Caco-2 (cell line): ENCODE measurements around the gene STRIP1. TPM values are rescaled to one million over a fixed set of nuclear protein-coding genes. Genes with fewer than 3 reads are reported as not detected.
"Not testable (repeated sequence)": the region's sequence is repeated elsewhere in the genome, so short reads cannot be mapped to it uniquely, and the experiment has no call there.

Experiments
- BruUV-seq: library from RNA; stranded (reverse); fragments of 400-500 nt; replicated peaks from 2 replicates; lab custom pipeline; 2021; lab: Mats Ljungman, UMichigan
- CTCF ChIA-PET: fragments of 300-600 bp; sonication (Branson Sonifier 250); formaldehyde crosslinking; loops from one replicate; lab custom pipeline; 2022; ENCODE audit warnings: antibody characterized with exemption; lab: Charles Lee
- POLR2A ChIA-PET: fragments of 300-600 bp; sonication (Branson Sonifier 250); formaldehyde crosslinking; loops from one replicate; lab custom pipeline; 2022; ENCODE audit warnings: antibody characterized with exemption; lab: Charles Lee
- DNase-seq, 2 experiments: peaks; one replicate each; pipeline versions ENCODE4 v3.0.0 to v3.0.0-alpha.2; 2020 to 2022
- H3K27me3 ChIP-seq: replicated peaks from 2 replicates; pipeline ENCODE4 v1.6.0; 2011; ENCODE audit warnings: low read length; ENCODE audit not compliant: control insufficient read depth, insufficient read depth
- H3K36me3 ChIP-seq: 2 replicates; pipeline ENCODE4 v1.5.1; 2011; ENCODE audit warnings: low read length; ENCODE audit not compliant: control insufficient read depth, insufficient read depth
- H3K4me1 ChIP-seq: fragments of 250-450 bp; sonication (Bioruptor Pico); 2 replicates; pipeline ENCODE4 v1.5.1; 2020; ENCODE audit warnings: mild to moderate bottlenecking
- H3K4me3 ChIP-seq: 2 replicates; pipeline ENCODE4 v1.5.1; 2011; ENCODE audit warnings: low read depth, mild to moderate bottlenecking, control low read depth, low read length
- H3K9me3 ChIP-seq: fragments of 250-450 bp; sonication (Bioruptor Pico); 2 replicates; pipeline ENCODE4 v1.5.1; 2020; ENCODE audit warnings: mild to moderate bottlenecking, moderate library complexity
- H3K27ac Mint-ChIP-seq: one replicate; pipeline ENCODE4 v1.8.0; 2022; ENCODE audit warnings: mixed read lengths; ENCODE audit not compliant: unreplicated experiment
- H3K27me3 Mint-ChIP-seq: one replicate; pipeline ENCODE4 v1.8.0; 2022; ENCODE audit warnings: mixed read lengths; ENCODE audit not compliant: insufficient read depth, unreplicated experiment
- H3K36me3 Mint-ChIP-seq: one replicate; pipeline ENCODE4 v1.8.0; 2022; ENCODE audit warnings: mild to moderate bottlenecking, mixed read lengths; ENCODE audit not compliant: insufficient read depth, unreplicated experiment
- H3K4me1 Mint-ChIP-seq: one replicate; pipeline ENCODE4 v1.8.0; 2022; ENCODE audit warnings: low read depth, mixed read lengths; ENCODE audit not compliant: unreplicated experiment
- H3K4me3 Mint-ChIP-seq: one replicate; pipeline ENCODE4 v1.8.0; 2022; ENCODE audit warnings: mild to moderate bottlenecking, moderate library complexity, mixed read lengths; ENCODE audit not compliant: unreplicated experiment
- H3K9me3 Mint-ChIP-seq: one replicate; pipeline ENCODE4 v1.8.0; 2022; ENCODE audit warnings: mixed read lengths; ENCODE audit not compliant: unreplicated experiment
- intact Hi-C: fragments of 100-400 bp; cut with micrococcal nuclease; formaldehyde crosslinking; loops from one replicate; pipeline ENCODE4 v1.10.0; 2022; ENCODE audit not compliant: unreplicated experiment
- total RNA-seq: library from RNA; stranded (reverse); gene quantifications from 2 replicates; pipeline ENCODE4 v1.2.3, GENCODE V29; 2022
- TF ChIP-seq, protein P1 (sequence below), 2 experiments: fragments of 200-600 bp in 1 of 2; IDR thresholded peaks; 1 replicate in 1 of 2; 2 replicates in 1 of 2; pipeline versions ENCODE4 v1.5.1 to v1.8.0; 2011 to 2022; ENCODE audit warnings: antibody characterized with exemption in 1 of 2, control low read depth in 1 of 2, inconsistent platforms in 1 of 2, low read depth in 1 of 2, low read length in 1 of 2, mild to moderate bottlenecking in 1 of 2, moderate library complexity in 1 of 2; ENCODE audit not compliant: insufficient read depth in 1 of 2, severe bottlenecking in 1 of 2, unreplicated experiment in 1 of 2

The STRIP1 gene
- total RNA-seq, 1 experiment from 2014 or later: 36.1 TPM

- DNase-seq: no peak
- Histone ChIP-seq H3K4me1 (no peaks in the 10 kb centered on the region), H3K9me3 (no peaks in the 10 kb centered on the region), H3K27me3 (no peaks in the 10 kb centered on the region), H3K36me3 (no peaks in the 10 kb centered on the region; the same call in 1 of the 2 replicates), H3K4me3 (no peak overlapping the region)
- POLR2A ChIA-PET: no interaction called here
- CTCF ChIA-PET: interaction anchor here (0.7 kb wide), 1 partner anchor 325 kb away, joined by 7 read pairs; no protein-coding TSS in a partner anchor
- no peaks in the 10 kb centered on the region for H3K4me1 Mint-ChIP-seq
- no peaks in the 10 kb centered on the region for H3K9me3 Mint-ChIP-seq
- no peak overlapping the region for H3K4me3 Mint-ChIP-seq
- no peak overlapping the region for H3K27ac Mint-ChIP-seq
- TF ChIP-seq, protein P1, sequence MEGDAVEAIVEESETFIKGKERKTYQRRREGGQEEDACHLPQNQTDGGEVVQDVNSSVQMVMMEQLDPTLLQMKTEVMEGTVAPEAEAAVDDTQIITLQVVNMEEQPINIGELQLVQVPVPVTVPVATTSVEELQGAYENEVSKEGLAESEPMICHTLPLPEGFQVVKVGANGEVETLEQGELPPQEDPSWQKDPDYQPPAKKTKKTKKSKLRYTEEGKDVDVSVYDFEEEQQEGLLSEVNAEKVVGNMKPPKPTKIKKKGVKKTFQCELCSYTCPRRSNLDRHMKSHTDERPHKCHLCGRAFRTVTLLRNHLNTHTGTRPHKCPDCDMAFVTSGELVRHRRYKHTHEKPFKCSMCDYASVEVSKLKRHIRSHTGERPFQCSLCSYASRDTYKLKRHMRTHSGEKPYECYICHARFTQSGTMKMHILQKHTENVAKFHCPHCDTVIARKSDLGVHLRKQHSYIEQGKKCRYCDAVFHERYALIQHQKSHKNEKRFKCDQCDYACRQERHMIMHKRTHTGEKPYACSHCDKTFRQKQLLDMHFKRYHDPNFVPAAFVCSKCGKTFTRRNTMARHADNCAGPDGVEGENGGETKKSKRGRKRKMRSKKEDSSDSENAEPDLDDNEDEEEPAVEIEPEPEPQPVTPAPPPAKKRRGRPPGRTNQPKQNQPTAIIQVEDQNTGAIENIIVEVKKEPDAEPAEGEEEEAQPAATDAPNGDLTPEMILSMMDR (IDR thresholded peaks at IDR 0.05; ENCODE audit: insufficient read depth in 1 of 2, low read depth in 1 of 2, low read length in 1 of 2, severe bottlenecking in 1 of 2, unreplicated experiment in 1 of 2): no peak
- intact Hi-C loops: no loop called here
- BruUV-seq: no TSS peak
- no peaks in the 10 kb centered on the region for H3K27me3 Mint-ChIP-seq
- H3K36me3 Mint-ChIP-seq: peaks cover 36% of the 10 kb centered on the region
These were observed 9.8 kb upstream of the STRIP1 start for GRCh38 chr1:110024613-110025012.

- H3K4me3 ChIP-seq, BruUV-seq: not testable (repeated sequence)
- CTCF ChIA-PET: interaction anchor here (1.5 kb wide), 2 partner anchors 17 to 75 kb away, joined by 4 to 6 read pairs; no protein-coding TSS in a partner anchor
These were observed 3.7 kb upstream of the STRIP1 start for GRCh38 chr1:110030687-110031086.

GRCh38 chr1:110032327-110032726, 2.1 kb upstream of the STRIP1 start:
- peaks cover 7% of the 10 kb centered on the region for H3K4me1 Mint-ChIP-seq
- BruUV-seq: no TSS peak
- Histone ChIP-seq H3K4me1 (no peaks in the 10 kb centered on the region), H3K27me3 (no peaks in the 10 kb centered on the region), H3K9me3 (no peaks in the 10 kb centered on the region), H3K36me3 (no peaks in the 10 kb centered on the region), H3K4me3 (no peak overlapping the region)
- ChIA-PET POLR2A (no interaction called here), CTCF (interaction anchor here (0.9 kb wide), 1 partner anchor 500 kb away, joined by 3 read pairs; no protein-coding TSS in a partner anchor)
- DNase-seq: no peak
- no peak overlapping the region for H3K4me3 Mint-ChIP-seq
- TF ChIP-seq, protein P1 (IDR thresholded peaks at IDR 0.05; ENCODE audit: insufficient read depth in 1 of 2, low read depth in 1 of 2, low read length in 1 of 2, severe bottlenecking in 1 of 2, unreplicated experiment in 1 of 2): no peak
- intact Hi-C loops: no loop called here
- no peaks in the 10 kb centered on the region for H3K9me3 Mint-ChIP-seq
- peaks cover 8% of the 10 kb centered on the region for H3K36me3 Mint-ChIP-seq
- H3K27ac Mint-ChIP-seq: no peak overlapping the region
- H3K27me3 Mint-ChIP-seq: no peaks in the 10 kb centered on the region

More at GRCh38 chr1:110030687-110031086, 3.7 kb upstream of the STRIP1 start:
- H3K4me1 Mint-ChIP-seq, H3K27ac Mint-ChIP-seq, DNase-seq, H3K9me3 ChIP-seq, H3K36me3 Mint-ChIP-seq, H3K36me3 ChIP-seq, H3K27me3 Mint-ChIP-seq, H3K27me3 ChIP-seq, H3K9me3 Mint-ChIP-seq, POLR2A ChIA-PET, H3K4me1 ChIP-seq, H3K4me3 Mint-ChIP-seq, intact Hi-C loops: not testable (repeated sequence)
